IMR-90 (cell line): Measurements from ENCODE around the gene PDS5B. TPM values are rescaled to one million over a fixed set of nuclear protein-coding genes. Genes with fewer than 3 reads are reported as not detected.

Experiments
- ATAC-seq: fragments of 200-7000 bp; cut with Tn5 transposase; 2 replicates; pipeline ENCODE4 v1.9.1; 2020; ENCODE audit warnings: low read depth, mild to moderate bottlenecking, moderate library complexity
- BruUV-seq: library from RNA; stranded (reverse); fragments of 400-500 nt; replicated peaks from 2 replicates; lab custom pipeline; 2021; lab: Mats Ljungman, UMichigan
- CTCF ChIA-PET: fragments of 300-600 bp; formaldehyde crosslinking; extraction: SDS; loops from one replicate; lab custom pipeline; 2021; ENCODE audit warnings: antibody characterized with exemption; lab: Yijun Ruan, JAX
- POLR2A ChIA-PET: fragments of 300-600 bp; sonication (Branson Sonifier 250); formaldehyde crosslinking; loops from one replicate; lab custom pipeline; 2022; ENCODE audit warnings: antibody characterized with exemption; ENCODE audit not compliant: unreplicated experiment; lab: Charles Lee
- DNase-seq: peaks from one replicate; pipeline ENCODE4 v3.0.0; 2013
- H2AFZ ChIP-seq: replicated peaks from 2 replicates; pipeline ENCODE3; 2013; ENCODE audit warnings: low read length, mild to moderate bottlenecking; ENCODE audit not compliant: poor library complexity
- H2AK5ac ChIP-seq: 2 replicates; pipeline ENCODE4 v1.6.1; 2013; ENCODE audit warnings: low read depth, low read length, inconsistent platforms
- H2AK9ac ChIP-seq: replicated peaks from 2 replicates; pipeline ENCODE3; 2013; ENCODE audit warnings: mild to moderate bottlenecking, low read depth, low read length, moderate library complexity; ENCODE audit not compliant: poor library complexity
- H2BK120ac ChIP-seq: 2 replicates; pipeline ENCODE4 v1.6.1; 2013; ENCODE audit warnings: low read depth, low read length, inconsistent platforms
- H2BK15ac ChIP-seq: 3 replicates; pipeline ENCODE4 v1.6.1; 2013; ENCODE audit warnings: low read depth, low read length, inconsistent platforms
- H2BK20ac ChIP-seq: 2 replicates; pipeline ENCODE4 v1.6.1; 2013; ENCODE audit warnings: low read depth, mild to moderate bottlenecking, inconsistent platforms, low read length, moderate library complexity
- H2BK5ac ChIP-seq: 2 replicates; pipeline ENCODE4 v1.6.1; 2013; ENCODE audit warnings: mild to moderate bottlenecking, low read depth, low read length, inconsistent platforms; ENCODE audit not compliant: poor library complexity, severe bottlenecking
- H3K14ac ChIP-seq: replicated peaks from 2 replicates; pipeline ENCODE4 v1.6.1; 2013; ENCODE audit warnings: low read depth, low read length, inconsistent platforms
- H3K18ac ChIP-seq: 2 replicates; pipeline ENCODE4 v1.6.1; 2013; ENCODE audit warnings: low read depth, low read length, control low read depth
- H3K23ac ChIP-seq: 2 replicates; pipeline ENCODE4 v1.6.1; 2013; ENCODE audit warnings: low read depth, low read length, inconsistent platforms
- H3K27ac ChIP-seq: 2 replicates; pipeline ENCODE4 v1.5.1; 2013; ENCODE audit warnings: mild to moderate bottlenecking, control low read depth, low read length; ENCODE audit not compliant: insufficient read depth
- H3K27me3 ChIP-seq: 2 replicates; pipeline ENCODE4 v1.6.1; 2013; ENCODE audit warnings: low read length; ENCODE audit not compliant: control insufficient read depth, insufficient read depth
- H3K36me3 ChIP-seq: 2 replicates; pipeline ENCODE4 v1.6.1; 2013; ENCODE audit warnings: low read length, mixed read lengths; ENCODE audit not compliant: control insufficient read depth, insufficient read depth
- H3K4ac ChIP-seq: 2 replicates; pipeline ENCODE4 v1.6.1; 2013; ENCODE audit warnings: low read depth, low read length, inconsistent platforms
- H3K4me1 ChIP-seq: 2 replicates; pipeline ENCODE4 v1.6.1; 2013; ENCODE audit warnings: low read length, mixed read lengths; ENCODE audit not compliant: control insufficient read depth, insufficient read depth
- H3K4me2 ChIP-seq: 2 replicates; pipeline ENCODE4 v1.6.1; 2013; ENCODE audit warnings: low read depth, mild to moderate bottlenecking, control low read depth, low read length, moderate library complexity
- H3K4me3 ChIP-seq: 2 replicates; pipeline ENCODE4 v1.5.1; 2013; ENCODE audit warnings: low read depth, mild to moderate bottlenecking, control low read depth, low read length, moderate library complexity; ENCODE audit not compliant: insufficient read depth
- H3K56ac ChIP-seq: 2 replicates; pipeline ENCODE4 v1.6.1; 2013; ENCODE audit warnings: low read length, inconsistent platforms; ENCODE audit not compliant: insufficient read depth; ENCODE audit errors: extremely low read depth
- H3K79me1 ChIP-seq, 2 experiments: 2 replicates each; pipeline ENCODE4 v1.6.1; 2013; ENCODE audit warnings: low read length in 2 of 2, inconsistent platforms in 1 of 2, low read depth in 1 of 2
- H3K9ac ChIP-seq: 2 replicates; pipeline ENCODE4 v1.6.1; 2013; ENCODE audit warnings: low read depth, low read length, control low read depth
- H3K9me1 ChIP-seq: 2 replicates; pipeline ENCODE4 v1.6.1; 2013; ENCODE audit warnings: low read length, inconsistent platforms; ENCODE audit not compliant: insufficient read depth
- H3K9me3 ChIP-seq: 2 replicates; pipeline ENCODE4 v1.6.1; 2013; ENCODE audit warnings: low read length; ENCODE audit not compliant: control insufficient read depth, insufficient read depth
- H4K20me1 ChIP-seq: 2 replicates; pipeline ENCODE4 v1.6.1; 2013; ENCODE audit warnings: low read length, inconsistent platforms; ENCODE audit not compliant: insufficient read depth
- H4K5ac ChIP-seq: 2 replicates; pipeline ENCODE4 v1.6.1; 2013; ENCODE audit warnings: mild to moderate bottlenecking, low read depth, low read length, control low read depth
- H4K8ac ChIP-seq, 2 experiments: 2 replicates each; pipeline ENCODE4 v1.6.1; 2013; ENCODE audit warnings: low read depth in 2 of 2, low read length in 2 of 2, control low read depth in 1 of 2, inconsistent platforms in 1 of 2
- H4K91ac ChIP-seq: 2 replicates; pipeline ENCODE4 v1.6.1; 2013; ENCODE audit warnings: low read depth, low read length, inconsistent platforms; ENCODE audit not compliant: insufficient read depth
- CTCF ChIP-seq: conservative IDR thresholded peaks from 2 replicates; pipeline ENCODE4 v1.5.1; 2012; ENCODE audit warnings: mild to moderate bottlenecking, low read depth, low read length, improper control_type of control experiment
- ELK1 ChIP-seq: fragments of 150-350 bp; IDR thresholded peaks from 2 replicates; pipeline ENCODE4 v1.6.1; 2016; ENCODE audit warnings: low read depth, mild to moderate bottlenecking, low read length, moderate library complexity, borderline replicate concordance
- MAZ ChIP-seq: IDR thresholded peaks from 2 replicates; pipeline ENCODE4 v1.6.1; 2012; ENCODE audit warnings: low read depth, mild to moderate bottlenecking, low read length, improper control_type of control experiment, moderate library complexity, borderline replicate concordance
- MXI1 ChIP-seq: IDR thresholded peaks from 2 replicates; pipeline ENCODE4 v1.6.1; 2012; ENCODE audit warnings: low read depth, mild to moderate bottlenecking, low read length, moderate library complexity, borderline replicate concordance
- NFE2L2 ChIP-seq: fragments of 150-350 bp; IDR thresholded peaks from 2 replicates; pipeline ENCODE4 v1.6.1; 2016; ENCODE audit warnings: low read depth, mild to moderate bottlenecking, low read length
- RAD21 ChIP-seq: IDR thresholded peaks from 2 replicates; pipeline ENCODE4 v1.6.1; 2012; ENCODE audit warnings: low read length, improper control_type of control experiment
- SMC3 ChIP-seq: fragments of 150-350 bp; IDR thresholded peaks from 2 replicates; pipeline ENCODE4 v1.6.1; 2016; ENCODE audit warnings: low read depth, mild to moderate bottlenecking, antibody characterized with exemption, low read length, moderate library complexity
- WGBS, 2 experiments: methylation state at CpG; one replicate each; pipeline versions ENCODE4 v1.1.5 to v1.1.7; 2013; ENCODE audit warnings: missing lambda C conversion rate in 2 of 2; ENCODE audit not compliant: insufficient read length in 1 of 2; ENCODE audit errors: extremely low coverage in 2 of 2; 5-methylcytosine and 5-hydroxymethylcytosine counted together
- dilution Hi-C: fragments of 300-500 bp; cut with HindIII; formaldehyde crosslinking; loops from one replicate; pipeline ENCODE4 v1.14.3; 2018; ENCODE audit warnings: low sequenced_read_pairs; ENCODE audit not compliant: unreplicated experiment
- in situ Hi-C: fragments of 300-500 bp; cut with MboI; formaldehyde crosslinking; loops from 3 replicates; pipeline ENCODE4 v1.14.3; 2019; ENCODE audit warnings: low sequenced_read_pairs, inconsistent platforms, mixed read lengths
- intact Hi-C: fragments of 100-400 bp; cut with micrococcal nuclease; formaldehyde crosslinking; loops from 2 replicates; pipeline ENCODE4 v1.10.0; 2022
- polyA plus RNA-seq, 3 experiments: library from polyadenylated mRNA; depleted of rRNA; stranded (reverse); fragments of >200 nt; gene quantifications; 2 replicates each; pipeline ENCODE4 v1.2.3, GENCODE V29; 2012; ENCODE audit warnings: low replicate concordance in 1 of 3
- total RNA-seq: library from RNA; depleted of rRNA; stranded (reverse); fragments of >200 nt; gene quantifications from 2 replicates; pipeline ENCODE4 v1.2.3, GENCODE V29; 2012

PDS5B gene
- total and polyA plus RNA-seq, 2 of the 4 experiments (the other 2 are of a cell fraction) = 6.2 to 20.1 TPM

DNA sequence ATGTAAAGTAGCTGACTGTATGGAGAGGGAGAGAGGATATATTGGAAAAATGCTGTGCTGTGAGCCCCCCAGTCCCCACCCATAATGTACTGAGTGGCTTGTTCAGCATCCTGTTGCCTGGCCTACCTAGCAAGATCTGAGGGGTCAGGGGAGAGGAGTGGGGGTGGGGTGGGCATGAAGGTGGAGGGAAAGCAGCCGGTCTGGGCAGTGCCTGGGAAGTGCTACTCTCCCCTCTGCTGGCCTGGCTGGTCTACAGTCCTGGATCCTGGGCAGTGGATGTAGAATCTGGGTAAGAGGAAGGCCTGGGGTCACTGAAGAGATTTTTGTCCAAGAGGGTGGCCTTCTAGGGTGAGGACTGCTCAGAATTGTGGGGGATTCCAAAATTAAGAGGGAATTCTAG, 210.5 kb downstream of the PDS5B start:
- TF ChIP-seq MAZ (no peak), MXI1 (no peak), SMC3 (no peak), ELK1 (no peak), CTCF (no peak), NFE2L2 (no peak), RAD21 (no peak)
- 0 out of 2 replicates have a peak, but pooled peaks cover 3% of the 10 kb centered on the region for H3K9me1 ChIP-seq
- H2AK5ac ChIP-seq = no peak overlapping the region
- H3K4ac ChIP-seq = no peak overlapping the region
- ATAC-seq (no peak), DNase-seq (no peak)
- H3K9me3 ChIP-seq = no peaks in the 10 kb centered on the region
- no peak overlapping the region for H4K91ac ChIP-seq
- H4K20me1 ChIP-seq = no peaks in the 10 kb centered on the region
- no peak overlapping the region for H3K56ac ChIP-seq
- H3K23ac ChIP-seq = no peak overlapping the region
- dilution Hi-C loops = no loop called here
- CTCF ChIA-PET = no interaction called here
- no peak overlapping the region for H3K9ac ChIP-seq
- H3K18ac ChIP-seq = no peak overlapping the region
- no peak overlapping the region for H2BK15ac ChIP-seq
- H3K4me2 ChIP-seq = no peak overlapping the region
- H3K27ac ChIP-seq = no peak overlapping the region
- POLR2A ChIA-PET = no interaction called here
- no peak overlapping the region for H2BK120ac ChIP-seq
- H3K36me3 ChIP-seq = no peaks in the 10 kb centered on the region
- no peak overlapping the region for H2AK9ac ChIP-seq
- H2BK5ac ChIP-seq = no peak overlapping the region
- no peaks in the 10 kb centered on the region for H3K79me1 ChIP-seq
- intact Hi-C loops = no loop called here
- H3K4me3 ChIP-seq = no peak overlapping the region
- H4K8ac ChIP-seq = no peak overlapping the region
- no peak overlapping the region for H2AFZ ChIP-seq
- no peak overlapping the region for H2BK20ac ChIP-seq
- H4K5ac ChIP-seq = no peak overlapping the region
- no peaks in the 10 kb centered on the region for H3K27me3 ChIP-seq
- no CpG with 5 or more reads among the region's 1 CpG for WGBS, 2 experiments
- H3K14ac ChIP-seq = no peak overlapping the region
- H3K4me1 ChIP-seq = peaks cover under 1% of the 10 kb centered on the region; the same call in 1 of the 2 replicates
- no TSS peak for BruUV-seq
- in situ Hi-C loops = no loop called here
